HEK293 (cell line): ENCODE data around the gene NIPBL.
A peak's percentile ranks its signal among the peaks of the same experiment; 100 is the strongest.

Source experiments
- KLF9 ChIP-seq: fragments of 450-650 bp; formaldehyde crosslinking; IDR thresholded peaks from 2 replicates; pipeline ENCODE4 v1.5.1; 2016; ENCODE audit warnings: missing biosample characterization, missing genetic modification characterization, low read depth
- OVOL3 ChIP-seq: fragments of 450-650 bp; formaldehyde crosslinking; IDR thresholded peaks from 2 replicates; pipeline ENCODE4 v1.5.1; 2016; ENCODE audit warnings: missing biosample characterization, missing genetic modification characterization
- RBAK ChIP-seq: fragments of 450-650 bp; formaldehyde crosslinking; IDR thresholded peaks from 2 replicates; pipeline ENCODE4 v1.5.1; 2016; ENCODE audit warnings: missing biosample characterization, missing genetic modification characterization
- ZEB2 ChIP-seq: fragments of 450-650 bp; formaldehyde crosslinking; IDR thresholded peaks from 2 replicates; pipeline ENCODE4 v1.5.1; 2016; ENCODE audit warnings: missing biosample characterization, missing genetic modification characterization
- ZFHX2 ChIP-seq: fragments of 450-650 bp; formaldehyde crosslinking; conservative IDR thresholded peaks from 2 replicates; pipeline ENCODE4 v1.5.1; 2016; ENCODE audit warnings: missing biosample characterization, missing genetic modification characterization
- ZNF121 ChIP-seq: fragments of 450-650 bp; formaldehyde crosslinking; IDR thresholded peaks from 2 replicates; pipeline ENCODE4 v1.5.1; 2016; ENCODE audit warnings: missing biosample characterization, missing genetic modification characterization
- ZNF302 ChIP-seq: fragments of 450-650 bp; formaldehyde crosslinking; IDR thresholded peaks from 2 replicates; pipeline ENCODE4 v1.5.1; 2016; ENCODE audit warnings: missing biosample characterization, missing genetic modification characterization, low read depth
- ZNF311 ChIP-seq: fragments of 450-650 bp; formaldehyde crosslinking; IDR thresholded peaks from 2 replicates; pipeline ENCODE4 v1.5.1; 2017; ENCODE audit warnings: missing biosample characterization, missing genetic modification characterization, borderline replicate concordance
- ZNF48 ChIP-seq: fragments of 450-650 bp; formaldehyde crosslinking; IDR thresholded peaks from 2 replicates; pipeline ENCODE4 v1.5.1; 2016; ENCODE audit warnings: missing biosample characterization, missing genetic modification characterization
- ZNF558 ChIP-seq: fragments of 450-650 bp; formaldehyde crosslinking; IDR thresholded peaks from 2 replicates; pipeline ENCODE4 v1.5.1; 2016; ENCODE audit warnings: missing biosample characterization, missing genetic modification characterization
- ZNF776 ChIP-seq: fragments of 450-650 bp; formaldehyde crosslinking; IDR thresholded peaks from 2 replicates; pipeline ENCODE4 v1.5.0; 2017; ENCODE audit warnings: missing biosample characterization, missing genetic modification characterization, borderline replicate concordance
- TF ChIP-seq, protein P1 (sequence below): fragments of 450-650 bp; formaldehyde crosslinking; IDR thresholded peaks from 2 replicates; pipeline ENCODE4 v1.5.1; 2016; ENCODE audit warnings: missing biosample characterization, missing genetic modification characterization
- TF ChIP-seq, protein P2 (sequence below): fragments of 450-650 bp; formaldehyde crosslinking; IDR thresholded peaks from 2 replicates; pipeline ENCODE4 v1.5.1; 2016; ENCODE audit warnings: missing biosample characterization, missing genetic modification characterization
- TF ChIP-seq, protein P3 (sequence below): fragments of 450-650 bp; formaldehyde crosslinking; IDR thresholded peaks from 2 replicates; pipeline ENCODE4 v1.5.1; 2016; ENCODE audit warnings: missing biosample characterization, missing genetic modification characterization
- TF ChIP-seq, protein P4 (sequence below): fragments of 450-650 bp; formaldehyde crosslinking; conservative IDR thresholded peaks from 2 replicates; pipeline ENCODE4 v1.5.1; 2016; ENCODE audit warnings: low read depth, missing biosample characterization, missing genetic modification characterization
- TF ChIP-seq, protein P5 (sequence below): fragments of 450-650 bp; formaldehyde crosslinking; IDR thresholded peaks from 2 replicates; pipeline ENCODE4 v1.5.1; 2016; ENCODE audit warnings: missing biosample characterization, missing genetic modification characterization, low read depth
- TF ChIP-seq, protein P6 (sequence below): fragments of 450-650 bp; formaldehyde crosslinking; IDR thresholded peaks from 2 replicates; pipeline ENCODE4 v1.5.1; 2016; ENCODE audit warnings: missing biosample characterization, missing genetic modification characterization

Gene NIPBL

DNA sequence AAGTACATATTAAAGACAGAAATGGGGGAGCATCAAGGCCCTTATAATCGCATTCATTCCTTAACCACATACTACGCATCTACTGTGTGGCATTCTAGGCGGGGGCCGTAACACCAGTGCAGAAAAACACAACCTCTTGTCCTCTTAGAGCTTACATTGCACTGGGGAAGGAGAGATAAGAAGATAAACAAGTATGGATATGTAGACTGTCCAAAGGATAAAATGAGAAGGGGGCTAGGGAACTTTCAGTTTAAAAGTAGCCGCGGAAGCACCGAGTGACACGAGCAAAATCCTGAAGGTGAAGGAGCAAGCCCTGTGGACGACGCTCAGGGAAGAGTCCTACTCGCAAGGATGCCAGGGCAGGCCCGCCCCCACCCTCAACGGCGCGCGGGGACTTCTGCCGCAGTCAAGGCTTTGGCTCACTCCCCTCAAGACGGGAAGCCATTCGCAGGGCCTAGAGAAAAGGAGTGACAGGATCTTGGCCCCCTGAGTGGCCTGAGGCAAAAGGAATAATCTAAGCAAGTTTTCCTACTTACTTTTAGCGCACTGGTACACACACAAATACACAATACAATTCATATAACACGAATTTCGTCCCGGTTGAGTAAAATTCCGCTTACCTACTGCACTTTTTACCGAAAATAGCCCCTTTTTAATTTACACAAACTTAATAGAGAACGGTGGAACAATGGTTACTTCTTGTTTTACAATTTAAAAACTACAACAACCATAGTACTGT lies 1.3 kb upstream of the NIPBL start (continued):
- TF ChIP-seq, protein P1, sequence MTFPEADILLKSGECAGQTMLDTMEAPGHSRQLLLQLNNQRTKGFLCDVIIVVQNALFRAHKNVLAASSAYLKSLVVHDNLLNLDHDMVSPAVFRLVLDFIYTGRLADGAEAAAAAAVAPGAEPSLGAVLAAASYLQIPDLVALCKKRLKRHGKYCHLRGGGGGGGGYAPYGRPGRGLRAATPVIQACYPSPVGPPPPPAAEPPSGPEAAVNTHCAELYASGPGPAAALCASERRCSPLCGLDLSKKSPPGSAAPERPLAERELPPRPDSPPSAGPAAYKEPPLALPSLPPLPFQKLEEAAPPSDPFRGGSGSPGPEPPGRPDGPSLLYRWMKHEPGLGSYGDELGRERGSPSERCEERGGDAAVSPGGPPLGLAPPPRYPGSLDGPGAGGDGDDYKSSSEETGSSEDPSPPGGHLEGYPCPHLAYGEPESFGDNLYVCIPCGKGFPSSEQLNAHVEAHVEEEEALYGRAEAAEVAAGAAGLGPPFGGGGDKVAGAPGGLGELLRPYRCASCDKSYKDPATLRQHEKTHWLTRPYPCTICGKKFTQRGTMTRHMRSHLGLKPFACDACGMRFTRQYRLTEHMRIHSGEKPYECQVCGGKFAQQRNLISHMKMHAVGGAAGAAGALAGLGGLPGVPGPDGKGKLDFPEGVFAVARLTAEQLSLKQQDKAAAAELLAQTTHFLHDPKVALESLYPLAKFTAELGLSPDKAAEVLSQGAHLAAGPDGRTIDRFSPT (tag by site-specific recombination) = peak; percentile 48
- TF ChIP-seq, protein P2, sequence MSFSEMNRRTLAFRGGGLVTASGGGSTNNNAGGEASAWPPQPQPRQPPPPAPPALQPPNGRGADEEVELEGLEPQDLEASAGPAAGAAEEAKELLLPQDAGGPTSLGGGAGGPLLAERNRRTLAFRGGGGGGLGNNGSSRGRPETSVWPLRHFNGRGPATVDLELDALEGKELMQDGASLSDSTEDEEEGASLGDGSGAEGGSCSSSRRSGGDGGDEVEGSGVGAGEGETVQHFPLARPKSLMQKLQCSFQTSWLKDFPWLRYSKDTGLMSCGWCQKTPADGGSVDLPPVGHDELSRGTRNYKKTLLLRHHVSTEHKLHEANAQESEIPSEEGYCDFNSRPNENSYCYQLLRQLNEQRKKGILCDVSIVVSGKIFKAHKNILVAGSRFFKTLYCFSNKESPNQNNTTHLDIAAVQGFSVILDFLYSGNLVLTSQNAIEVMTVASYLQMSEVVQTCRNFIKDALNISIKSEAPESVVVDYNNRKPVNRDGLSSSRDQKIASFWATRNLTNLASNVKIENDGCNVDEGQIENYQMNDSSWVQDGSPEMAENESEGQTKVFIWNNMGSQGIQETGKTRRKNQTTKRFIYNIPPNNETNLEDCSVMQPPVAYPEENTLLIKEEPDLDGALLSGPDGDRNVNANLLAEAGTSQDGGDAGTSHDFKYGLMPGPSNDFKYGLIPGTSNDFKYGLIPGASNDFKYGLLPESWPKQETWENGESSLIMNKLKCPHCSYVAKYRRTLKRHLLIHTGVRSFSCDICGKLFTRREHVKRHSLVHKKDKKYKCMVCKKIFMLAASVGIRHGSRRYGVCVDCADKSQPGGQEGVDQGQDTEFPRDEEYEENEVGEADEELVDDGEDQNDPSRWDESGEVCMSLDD (tag by site-specific recombination) = no peak
- TF ChIP-seq ZEB2 (tag by site-specific recombination) (peak; percentile 44), ZFHX2 (tag by site-specific recombination) (no peak; the same call in 1 of the 2 replicates), RBAK (tag by site-specific recombination) (no peak), ZNF302 (tag by site-specific recombination) (no peak), ZNF48 (tag by site-specific recombination) (no peak), KLF9 (tag by site-specific recombination) (no peak), ZNF558 (tag by site-specific recombination) (no peak), ZNF311 (tag by site-specific recombination) (no peak), ZNF776 (tag by site-specific recombination) (no peak), OVOL3 (tag by site-specific recombination) (no peak), ZNF121 (no peak)
- TF ChIP-seq, protein P3, sequence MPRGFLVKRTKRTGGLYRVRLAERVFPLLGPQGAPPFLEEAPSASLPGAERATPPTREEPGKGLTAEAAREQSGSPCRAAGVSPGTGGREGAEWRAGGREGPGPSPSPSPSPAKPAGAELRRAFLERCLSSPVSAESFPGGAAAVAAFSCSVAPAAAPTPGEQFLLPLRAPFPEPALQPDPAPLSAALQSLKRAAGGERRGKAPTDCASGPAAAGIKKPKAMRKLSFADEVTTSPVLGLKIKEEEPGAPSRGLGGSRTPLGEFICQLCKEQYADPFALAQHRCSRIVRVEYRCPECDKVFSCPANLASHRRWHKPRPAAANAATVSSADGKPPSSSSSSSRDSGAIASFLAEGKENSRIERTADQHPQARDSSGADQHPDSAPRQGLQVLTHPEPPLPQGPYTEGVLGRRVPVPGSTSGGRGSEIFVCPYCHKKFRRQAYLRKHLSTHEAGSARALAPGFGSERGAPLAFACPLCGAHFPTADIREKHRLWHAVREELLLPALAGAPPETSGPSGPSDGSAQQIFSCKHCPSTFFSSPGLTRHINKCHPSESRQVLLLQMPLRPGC (tag by site-specific recombination) = no peak
- TF ChIP-seq, protein P4, sequence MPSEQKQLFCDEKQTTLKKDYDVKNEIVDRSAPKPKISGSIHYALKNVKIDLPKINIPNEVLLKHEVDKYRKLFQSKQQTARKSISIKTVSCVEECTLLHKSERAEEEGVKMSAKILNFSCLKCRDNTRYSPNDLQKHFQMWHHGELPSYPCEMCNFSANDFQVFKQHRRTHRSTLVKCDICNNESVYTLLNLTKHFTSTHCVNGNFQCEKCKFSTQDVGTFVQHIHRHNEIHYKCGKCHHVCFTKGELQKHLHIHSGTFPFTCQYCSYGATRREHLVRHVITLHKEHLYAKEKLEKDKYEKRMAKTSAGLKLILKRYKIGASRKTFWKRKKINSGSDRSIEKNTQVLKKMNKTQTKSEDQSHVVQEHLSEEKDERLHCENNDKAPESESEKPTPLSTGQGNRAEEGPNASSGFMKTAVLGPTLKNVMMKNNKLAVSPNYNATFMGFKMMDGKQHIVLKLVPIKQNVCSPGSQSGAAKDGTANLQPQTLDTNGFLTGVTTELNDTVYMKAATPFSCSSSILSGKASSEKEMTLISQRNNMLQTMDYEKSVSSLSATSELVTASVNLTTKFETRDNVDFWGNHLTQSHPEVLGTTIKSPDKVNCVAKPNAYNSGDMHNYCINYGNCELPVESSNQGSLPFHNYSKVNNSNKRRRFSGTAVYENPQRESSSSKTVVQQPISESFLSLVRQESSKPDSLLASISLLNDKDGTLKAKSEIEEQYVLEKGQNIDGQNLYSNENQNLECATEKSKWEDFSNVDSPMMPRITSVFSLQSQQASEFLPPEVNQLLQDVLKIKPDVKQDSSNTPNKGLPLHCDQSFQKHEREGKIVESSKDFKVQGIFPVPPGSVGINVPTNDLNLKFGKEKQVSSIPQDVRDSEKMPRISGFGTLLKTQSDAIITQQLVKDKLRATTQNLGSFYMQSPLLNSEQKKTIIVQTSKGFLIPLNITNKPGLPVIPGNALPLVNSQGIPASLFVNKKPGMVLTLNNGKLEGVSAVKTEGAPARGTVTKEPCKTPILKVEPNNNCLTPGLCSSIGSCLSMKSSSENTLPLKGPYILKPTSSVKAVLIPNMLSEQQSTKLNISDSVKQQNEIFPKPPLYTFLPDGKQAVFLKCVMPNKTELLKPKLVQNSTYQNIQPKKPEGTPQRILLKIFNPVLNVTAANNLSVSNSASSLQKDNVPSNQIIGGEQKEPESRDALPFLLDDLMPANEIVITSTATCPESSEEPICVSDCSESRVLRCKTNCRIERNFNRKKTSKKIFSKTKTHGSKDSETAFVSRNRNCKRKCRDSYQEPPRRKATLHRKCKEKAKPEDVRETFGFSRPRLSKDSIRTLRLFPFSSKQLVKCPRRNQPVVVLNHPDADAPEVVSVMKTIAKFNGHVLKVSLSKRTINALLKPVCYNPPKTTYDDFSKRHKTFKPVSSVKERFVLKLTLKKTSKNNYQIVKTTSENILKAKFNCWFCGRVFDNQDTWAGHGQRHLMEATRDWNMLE (tag by site-specific recombination) = no peak
- TF ChIP-seq, protein P5, sequence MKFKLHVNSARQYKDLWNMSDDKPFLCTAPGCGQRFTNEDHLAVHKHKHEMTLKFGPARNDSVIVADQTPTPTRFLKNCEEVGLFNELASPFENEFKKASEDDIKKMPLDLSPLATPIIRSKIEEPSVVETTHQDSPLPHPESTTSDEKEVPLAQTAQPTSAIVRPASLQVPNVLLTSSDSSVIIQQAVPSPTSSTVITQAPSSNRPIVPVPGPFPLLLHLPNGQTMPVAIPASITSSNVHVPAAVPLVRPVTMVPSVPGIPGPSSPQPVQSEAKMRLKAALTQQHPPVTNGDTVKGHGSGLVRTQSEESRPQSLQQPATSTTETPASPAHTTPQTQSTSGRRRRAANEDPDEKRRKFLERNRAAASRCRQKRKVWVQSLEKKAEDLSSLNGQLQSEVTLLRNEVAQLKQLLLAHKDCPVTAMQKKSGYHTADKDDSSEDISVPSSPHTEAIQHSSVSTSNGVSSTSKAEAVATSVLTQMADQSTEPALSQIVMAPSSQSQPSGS (tag by site-specific recombination) = no peak
- TF ChIP-seq, protein P6, sequence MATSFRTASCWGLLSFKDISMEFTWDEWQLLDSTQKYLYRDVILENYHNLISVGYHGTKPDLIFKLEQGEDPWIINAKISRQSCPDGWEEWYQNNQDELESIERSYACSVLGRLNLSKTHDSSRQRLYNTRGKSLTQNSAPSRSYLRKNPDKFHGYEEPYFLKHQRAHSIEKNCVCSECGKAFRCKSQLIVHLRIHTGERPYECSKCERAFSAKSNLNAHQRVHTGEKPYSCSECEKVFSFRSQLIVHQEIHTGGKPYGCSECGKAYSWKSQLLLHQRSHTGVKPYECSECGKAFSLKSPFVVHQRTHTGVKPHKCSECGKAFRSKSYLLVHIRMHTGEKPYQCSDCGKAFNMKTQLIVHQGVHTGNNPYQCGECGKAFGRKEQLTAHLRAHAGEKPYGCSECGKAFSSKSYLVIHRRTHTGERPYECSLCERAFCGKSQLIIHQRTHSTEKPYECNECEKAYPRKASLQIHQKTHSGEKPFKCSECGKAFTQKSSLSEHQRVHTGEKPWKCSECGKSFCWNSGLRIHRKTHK = no peak
